ENCODE measurements around the gene MYMK. TPM values are rescaled to one million over a fixed set of nuclear protein-coding genes. Genes with fewer than 3 reads are reported as not detected.
A peak's percentile ranks its signal among the peaks of the same experiment; 100 is the strongest.

Gene MYMK
- total RNA-seq, 4 donors from 2014 or later, result not detected

- ATAC-seq (ENCODE audit: low FRiP score) (no peak), DNase-seq (ENCODE audit: low spot score) (no peak)
- TF ChIP-seq CTCF (IDR thresholded peaks at IDR 0.05), result no peak
Observed at GRCh38 chr9:133535306-133535877, 10.6 kb upstream of the MYMK start.

GRCh38 chr9:133534346-133535291 is 9.9 kb upstream of the MYMK start, which contains the start of gene ADAMTSL2:
ADAMTSL2 (plus strand) TSS chr9:133534704; CDS start chr9:133536713, 2,009 bp downstream.
- no peak for DNase-seq (ENCODE audit: low spot score)
- TF ChIP-seq CTCF (IDR thresholded peaks at IDR 0.05), result no peak

DNA sequence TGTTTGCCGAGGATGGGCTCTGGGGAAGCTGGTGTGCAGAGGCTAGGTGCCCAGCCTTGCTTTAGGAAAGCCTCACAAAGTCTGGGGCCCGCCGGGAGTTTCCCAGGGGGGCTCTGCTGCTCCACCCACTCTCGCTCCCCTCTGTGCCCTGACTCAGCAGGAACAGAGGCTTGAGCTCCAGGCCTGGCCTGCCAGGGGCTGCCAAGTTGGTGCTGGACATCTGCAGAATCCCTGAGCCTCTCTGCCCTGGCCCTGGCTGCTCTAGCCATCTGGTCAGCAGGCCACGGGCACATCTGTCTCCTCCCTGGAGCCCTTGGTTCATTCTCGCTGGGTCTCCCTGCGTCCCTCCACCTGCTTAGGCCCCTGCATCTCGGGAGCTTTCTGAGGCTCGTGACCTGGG is 9.1 kb upstream of the MYMK start:
- DNase-seq (ENCODE audit: low spot score) (no peak), ATAC-seq (ENCODE audit: low FRiP score) (no peak)
- TF ChIP-seq CTCF (IDR thresholded peaks at IDR 0.05), result no peak

More at GRCh38 chr9:133534346-133535291, 9.9 kb upstream of the MYMK start, which contains the start of gene ADAMTSL2:
- peak; percentile 71 for ATAC-seq (ENCODE audit: low FRiP score)

GRCh38 chr9:133532937-133533668 is 8.3 kb upstream of the MYMK start:
- DNase-seq (ENCODE audit: low spot score) (peak; percentile 45), ATAC-seq (ENCODE audit: low FRiP score) (no peak)
- TF ChIP-seq CTCF (IDR thresholded peaks at IDR 0.05), result no peak

- ATAC-seq (ENCODE audit: low FRiP score) (no peak), DNase-seq (ENCODE audit: low spot score) (no peak)
- TF ChIP-seq CTCF (IDR thresholded peaks at IDR 0.05), result no peak
Observed at GRCh38 chr9:133531293-133531692, 6.5 kb upstream of the MYMK start.

DNA sequence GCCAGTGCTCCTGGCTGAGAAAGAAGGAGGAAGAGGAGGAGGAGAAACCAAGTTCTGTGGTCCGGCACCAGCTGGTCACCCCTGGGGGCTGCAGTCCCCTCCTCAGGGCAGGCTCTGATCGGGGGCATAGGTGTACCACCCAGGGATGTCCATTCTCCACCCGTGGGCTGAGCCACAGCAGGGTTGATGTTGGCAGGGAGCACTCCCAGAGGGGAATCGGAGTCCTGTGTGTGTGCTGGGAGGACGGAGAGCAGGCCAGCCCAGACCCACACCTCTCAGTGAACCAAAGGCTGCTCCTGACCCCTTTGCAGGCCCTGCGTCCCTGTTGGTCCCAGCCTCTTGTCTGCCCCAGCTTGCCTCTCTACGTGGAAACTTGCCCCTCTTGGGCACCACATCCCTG is 5.1 kb upstream of the MYMK start:
- ATAC-seq (ENCODE audit: low FRiP score) (no peak), DNase-seq (ENCODE audit: low spot score) (no peak)
- no peak for TF ChIP-seq CTCF (IDR thresholded peaks at IDR 0.05)

Measured in omental fat pad (tissue), 4 donors.